ENCODE results near the gene RETN.

RETN gene

GRCh38 chr19:7661744-7662538 is 6.9 kb upstream of the RETN start:
- no peak for TF ChIP-seq POLR2A (IDR thresholded peaks at IDR 0.05; ENCODE audit: low read depth, low read length)
- DNase-seq (ENCODE audit: insufficient read length, low spot score), result no peak
- FAIRE-seq, result no peak

GRCh38 chr19:7662657-7663056 is 6.2 kb upstream of the RETN start:
- FAIRE-seq, result no peak
- DNase-seq (ENCODE audit: insufficient read length, low spot score), result no peak
- TF ChIP-seq POLR2A (IDR thresholded peaks at IDR 0.05; ENCODE audit: low read depth, low read length), result no peak

- DNase-seq (ENCODE audit: insufficient read length, low spot score) (no peak), FAIRE-seq (no peak)
- TF ChIP-seq POLR2A (IDR thresholded peaks at IDR 0.05; ENCODE audit: low read depth, low read length), result no peak
Observed at GRCh38 chr19:7663706-7664105, 5.1 kb upstream of the RETN start.

GRCh38 chr19:7665076-7665475 is 3.8 kb upstream of the RETN start:
- no peak for DNase-seq (ENCODE audit: insufficient read length, low spot score)
- no peak for FAIRE-seq
- no peak for TF ChIP-seq POLR2A (IDR thresholded peaks at IDR 0.05; ENCODE audit: low read depth, low read length)

- TF ChIP-seq POLR2A (IDR thresholded peaks at IDR 0.05; ENCODE audit: low read depth, low read length), result no peak
- DNase-seq (ENCODE audit: insufficient read length, low spot score) (no peak), FAIRE-seq (no peak)
Observed at GRCh38 chr19:7669641-7670040, 792 bp downstream of the RETN start.

- DNase-seq (ENCODE audit: insufficient read length, low spot score) (no peak), FAIRE-seq (no peak)
- no peak for TF ChIP-seq POLR2A (IDR thresholded peaks at IDR 0.05; ENCODE audit: low read depth, low read length)
Observed at GRCh38 chr19:7670150-7670783, 1.4 kb downstream of the RETN start.

GRCh38 chr19:7670790-7671189 is 1.9 kb downstream of the RETN start:
- no peak for DNase-seq (ENCODE audit: insufficient read length, low spot score)
- no peak for FAIRE-seq
- TF ChIP-seq POLR2A (IDR thresholded peaks at IDR 0.05; ENCODE audit: low read depth, low read length), result no peak

- FAIRE-seq (no peak), DNase-seq (ENCODE audit: insufficient read length, low spot score) (no peak)
- no peak for TF ChIP-seq POLR2A (IDR thresholded peaks at IDR 0.05; ENCODE audit: low read depth, low read length)
Observed at GRCh38 chr19:7672522-7672921, 3.7 kb downstream of the RETN start.

GRCh38 chr19:7674010-7675005 is 5.5 kb downstream of the RETN start:
- DNase-seq (ENCODE audit: insufficient read length, low spot score) (peak; percentile 83), FAIRE-seq (no peak)
- TF ChIP-seq POLR2A (IDR thresholded peaks at IDR 0.05; ENCODE audit: low read depth, low read length), result no peak

- no peak for TF ChIP-seq POLR2A (IDR thresholded peaks at IDR 0.05; ENCODE audit: low read depth, low read length)
- DNase-seq (ENCODE audit: insufficient read length, low spot score), result no peak
- FAIRE-seq, result no peak
Observed at GRCh38 chr19:7676376-7676775, 7.5 kb downstream of the RETN start.

GRCh38 chr19:7676854-7677253 is 8.0 kb downstream of the RETN start, which contains the start of gene MCEMP1:
MCEMP1 (plus strand) TSS chr19:7677090; CDS start chr19:7677121, 31 bp downstream.
- no peak for TF ChIP-seq POLR2A (IDR thresholded peaks at IDR 0.05; ENCODE audit: low read depth, low read length)
- DNase-seq (ENCODE audit: insufficient read length, low spot score), result no peak
- FAIRE-seq, result no peak

- FAIRE-seq (no peak), DNase-seq (ENCODE audit: insufficient read length, low spot score) (no peak)
- TF ChIP-seq POLR2A (IDR thresholded peaks at IDR 0.05; ENCODE audit: low read depth, low read length), result no peak; the same call in 1 of the 2 replicates
Observed at GRCh38 chr19:7677669-7678311, 8.9 kb downstream of the RETN start.

- TF ChIP-seq POLR2A (IDR thresholded peaks at IDR 0.05; ENCODE audit: low read depth, low read length), result no peak
- FAIRE-seq (no peak), DNase-seq (ENCODE audit: insufficient read length, low spot score) (no peak)
Observed at GRCh38 chr19:7678971-7679751, 10.3 kb downstream of the RETN start.
